ENCODE measurements around the gene STYXL1. TPM values are rescaled to one million over a fixed set of nuclear protein-coding genes. Genes with fewer than 3 reads are reported as not detected.
A peak's percentile ranks its signal among the peaks of the same experiment; 100 is the strongest.

Gene STYXL1
- total and polyA plus RNA-seq, 4 donors, result 16.4 to 27.5 (median 17.1) TPM

- DNase-seq (ENCODE audit: low spot score), result no peak
- Histone ChIP-seq H3K27me3 (ENCODE audit: control insufficient read depth in 4 of 4, insufficient read depth in 4 of 4, low read length in 3 of 4) (no peaks in the 10 kb centered on the region), H3K36me3 (ENCODE audit: control insufficient read depth in 4 of 4, insufficient read depth in 3 of 4, low read depth in 1 of 4, low read length in 3 of 4) (peaks cover 19 to 67% (median 50%) of the 10 kb centered on the region in 4 donors)
Observed at GRCh38 chr7:75962607-75963380, 85.0 kb downstream of the STYXL1 start.

More at GRCh38 chr7:75962607-75963380, 85.0 kb downstream of the STYXL1 start:
- H3K4me3 ChIP-seq (ENCODE audit: low read depth in 1 of 3, low read length in 3 of 3), result no peak overlapping the region
- peak overlapping the region in 1 of 2 donors; percentile 22 for H3K9ac ChIP-seq (ENCODE audit: low read depth in 1 of 2, low read length in 2 of 2)
- peaks cover 17 to 64% (median 43%) of the 10 kb centered on the region in 4 donors for H3K4me1 ChIP-seq (ENCODE audit: control insufficient read depth in 4 of 4, insufficient read depth in 4 of 4, low read length in 3 of 4)
- TF ChIP-seq FOXA1 (IDR thresholded peaks at IDR 0.05) (no peak), NR2F2 (IDR thresholded peaks at IDR 0.05) (peak; percentile 99), ATF3 (IDR thresholded peaks at IDR 0.05) (no peak), CTCF (IDR thresholded peaks at IDR 0.05; ENCODE audit: low read depth, low read length, missing input control) (no peak), HNF4A (conservative IDR thresholded peaks at IDR 0.05) (peak in 1 of 2 donors; percentile 22), EGR1 (IDR thresholded peaks at IDR 0.05; ENCODE audit: low read depth in 2 of 2) (no peak), MAX (IDR thresholded peaks at IDR 0.05) (no peak), ZBTB33 (IDR thresholded peaks at IDR 0.05) (peak; percentile 27), RXRA (IDR thresholded peaks at IDR 0.05) (peak in 1 of 2 donors; percentile 32), YY1 (IDR thresholded peaks at IDR 0.05) (peak; percentile 25), RAD21 (IDR thresholded peaks at IDR 0.05) (peak in 1 of 2 donors; percentile 4), FOXA2 (IDR thresholded peaks at IDR 0.05) (no peak), REST (IDR thresholded peaks at IDR 0.05) (peak; percentile 58), HNF4G (IDR thresholded peaks at IDR 0.05) (no peak), JUND (IDR thresholded peaks at IDR 0.05) (peak; percentile 13 to 52), GABPA (IDR thresholded peaks at IDR 0.05 in 1 of 2, conservative IDR thresholded peaks at IDR 0.05 in 1 of 2) (no peak), TAF1 (conservative IDR thresholded peaks at IDR 0.05) (no peak), SP1 (IDR thresholded peaks at IDR 0.05) (peak; percentile 49)
- H3K9me3 ChIP-seq (ENCODE audit: control insufficient read depth in 4 of 4, low read length in 3 of 4), result no peaks in the 10 kb centered on the region
- 56% methylated on average over 18 of the region's 18 CpGs for WGBS
- peak overlapping the region; percentile 42 to 69 for H3K27ac ChIP-seq (ENCODE audit: low read depth in 1 of 2, low read length in 2 of 2)

Measured in liver (tissue), 9 donors.